K562 (cell line): ENCODE data around the gene AGA. TPM values are rescaled to one million over a fixed set of nuclear protein-coding genes. Genes with fewer than 3 reads are reported as not detected.
A peak's percentile ranks its signal among the peaks of the same experiment; 100 is the strongest.

Experiments
- CBX8 ChIP-seq: fragments of 200-600 bp; sonication (generic); IDR thresholded peaks from 2 replicates; pipeline ENCODE4 v1.6.1; 2012; ENCODE audit warnings: borderline replicate concordance, mixed run types, low read depth, mild to moderate bottlenecking, moderate library complexity, mixed read lengths, low read length, control low read depth, inconsistent platforms; ENCODE audit not compliant: poor library complexity, severe bottlenecking; ENCODE audit errors: extremely low read depth
- HIVEP1 ChIP-seq: fragments of 250-450 bp; sonication (Bioruptor Pico); IDR thresholded peaks from 2 replicates; pipeline ENCODE4 v1.4.0; 2020; ENCODE audit warnings: mild to moderate bottlenecking
- HMG20A ChIP-seq: fragments of 450-650 bp; formaldehyde crosslinking; conservative IDR thresholded peaks from 2 replicates; pipeline ENCODE4 v1.4.0; 2020; ENCODE audit warnings: mild to moderate bottlenecking, mixed read lengths
- HNRNPUL1 ChIP-seq: fragments of 200-400 bp; formaldehyde crosslinking; IDR thresholded peaks from 2 replicates; pipeline ENCODE4 v1.6.1; 2017; ENCODE audit warnings: low read length
- ID3 ChIP-seq, 2 experiments: fragments of 250-450 bp in 1 of 2; fragments of 450-650 bp in 1 of 2; sonication (Bioruptor Pico) in 1 of 2; IDR thresholded peaks; 2 replicates each; pipeline versions ENCODE4 v1.6.1 to v1.8.0; 2016 to 2021; ENCODE audit warnings: mild to moderate bottlenecking in 2 of 2, moderate library complexity in 2 of 2, missing compliant biosample characterization in 1 of 2, missing genetic modification characterization in 1 of 2
- IFI16 ChIP-seq: fragments of 250-450 bp; sonication (Bioruptor Pico); IDR thresholded peaks from 2 replicates; pipeline ENCODE4 v2.1.2; 2022; ENCODE audit warnings: mild to moderate bottlenecking, inconsistent platforms
- JUNB ChIP-seq: fragments of 450-650 bp; formaldehyde crosslinking; conservative IDR thresholded peaks from 2 replicates; pipeline ENCODE4 v1.4.0; 2020; ENCODE audit warnings: mild to moderate bottlenecking
- KDM5B ChIP-seq: fragments of 200-600 bp; sonication (generic); IDR thresholded peaks from 2 replicates; pipeline ENCODE4 v1.6.1; 2012; ENCODE audit warnings: low read depth, mild to moderate bottlenecking, moderate library complexity, low read length, control low read depth, inconsistent platforms; ENCODE audit not compliant: insufficient replicate concordance
- MYNN ChIP-seq, 2 experiments: sonication (generic); formaldehyde crosslinking in 1 of 2; IDR thresholded peaks; 2 replicates each; pipeline versions ENCODE4 v1.5.0 to v1.6.1; 2016 to 2020; ENCODE audit warnings: antibody characterized with exemption in 1 of 2, missing genetic modification reagents in 1 of 2
- NR2F6 ChIP-seq: fragments of 450-650 bp; formaldehyde crosslinking; IDR thresholded peaks from 2 replicates; pipeline ENCODE4 v1.4.0; 2020; ENCODE audit warnings: mild to moderate bottlenecking
- PTBP1 ChIP-seq: fragments of 200-400 bp; formaldehyde crosslinking; IDR thresholded peaks from 2 replicates; pipeline ENCODE4 v1.6.1; 2017; ENCODE audit warnings: low read depth, low read length
- RBFOX2 ChIP-seq: fragments of 200-400 bp; formaldehyde crosslinking; IDR thresholded peaks from 2 replicates; pipeline ENCODE4 v1.6.1; 2017; ENCODE audit warnings: low read depth, mild to moderate bottlenecking, low read length, moderate library complexity
- TBL1XR1 ChIP-seq, 2 experiments: IDR thresholded peaks; 2 replicates each; pipeline ENCODE4 v1.6.1; 2012; ENCODE audit warnings: improper control_type of control experiment in 2 of 2, low read length in 2 of 2, mild to moderate bottlenecking in 1 of 2
- USF1 ChIP-seq: sonication (generic); formaldehyde crosslinking; IDR thresholded peaks from 2 replicates; pipeline ENCODE4 v1.9.0; 2022; ENCODE audit warnings: mild to moderate bottlenecking, missing genetic modification reagents
- ZFPM2 ChIP-seq: fragments of 250-450 bp; sonication (Bioruptor Pico); IDR thresholded peaks from 2 replicates; pipeline ENCODE4 v1.5.1; 2022; ENCODE audit warnings: mild to moderate bottlenecking
- ZNF408 ChIP-seq: fragments of 250-450 bp; sonication (Bioruptor Pico); IDR thresholded peaks from 2 replicates; pipeline ENCODE4 v1.4.0; 2020; ENCODE audit warnings: low read depth, mild to moderate bottlenecking, moderate library complexity
- ZNF695 ChIP-seq: fragments of 450-650 bp; formaldehyde crosslinking; IDR thresholded peaks from 2 replicates; pipeline ENCODE4 v1.4.0; 2020; ENCODE audit warnings: mild to moderate bottlenecking, moderate library complexity
- ZSCAN29 ChIP-seq: fragments of 450-650 bp; IDR thresholded peaks from 2 replicates; pipeline ENCODE4 v1.6.1; 2017
- polyA plus RNA-seq, 8 experiments: library from polyadenylated mRNA; depleted of rRNA in 4 of 8; stranded (reverse) in 5 of 8; unstranded in 3 of 8; fragments of >200 nt; fragmentation: Nextera tagmentation in 2 of 8; fragmentation: Illumina TruSeq in 1 of 8; extraction: Ambion mirVana in 2 of 8; extraction: Trizol in 1 of 8; gene quantifications; 2 replicates each; pipeline versions ENCODE4 v1.2.1 to v1.2.3, GENCODE V29; 2011 to 2014; ENCODE audit warnings: inconsistent platforms in 1 of 8, missing spikeins in 1 of 8
- total RNA-seq, 7 experiments: library from RNA; depleted of rRNA in 6 of 7; stranded (reverse); fragments of >200 nt in 6 of 7; fragmentation: Illumina TruSeq in 2 of 7; extraction: Trizol in 2 of 7; gene quantifications; 2 replicates each; pipeline versions ENCODE4 v1.2.1 to v1.2.3, GENCODE V29; 2011 to 2021; ENCODE audit warnings: low replicate concordance in 1 of 7
- TF ChIP-seq, protein P1 (sequence below): sonication (generic); formaldehyde crosslinking; IDR thresholded peaks from 2 replicates; pipeline ENCODE4 v1.8.1; 2022; ENCODE audit warnings: missing genetic modification reagents
- TF ChIP-seq, protein P2 (sequence below): fragments of 450-650 bp; formaldehyde crosslinking; IDR thresholded peaks from 2 replicates; pipeline ENCODE4 v1.4.0; 2020; ENCODE audit warnings: mild to moderate bottlenecking, mixed read lengths
- TF ChIP-seq, protein P3 (sequence below): fragments of 250-450 bp; sonication (Bioruptor Pico); IDR thresholded peaks from 2 replicates; pipeline ENCODE4 v1.5.0; 2020; ENCODE audit warnings: mild to moderate bottlenecking, borderline replicate concordance

The AGA gene
- total and polyA plus RNA-seq, 9 of the 15 experiments (the other 6 are each of a cell fraction or from before 2014, with no cell fraction given) = 8.5 to 25.0 (median 12.6) TPM

GRCh38 chr4:177441803-177442622 lies at the start of gene AGA (continued):
- TF ChIP-seq TBL1XR1 (IDR thresholded peaks at IDR 0.05; ENCODE audit: low read length in 2 of 2) (no peak), MYNN (IDR thresholded peaks at IDR 0.05) (no peak; the same call in 1 of the 2 replicates), MYNN (CRISPR knock-in tag; IDR thresholded peaks at IDR 0.05) (no peak), NR2F6 (CRISPR knock-in tag) (no peak), RBFOX2 (peak; percentile 100), HMG20A (CRISPR knock-in tag) (no peak), ZFPM2 (CRISPR knock-in tag) (no peak), IFI16 (CRISPR knock-in tag) (no peak), HIVEP1 (CRISPR knock-in tag) (no peak), ID3 (CRISPR knock-in tag; IDR thresholded peaks at IDR 0.05) (no peak), ID3 (tag; IDR thresholded peaks at IDR 0.05) (peak; percentile 73; the same call in 1 of the 2 replicates), HNRNPUL1 (no peak), ZNF408 (no peak), ZSCAN29 (no peak), USF1 (CRISPR knock-in tag) (peak; percentile 55; the same call in 1 of the 2 replicates), PTBP1 (no peak), ZNF695 (CRISPR knock-in tag) (no peak), JUNB (CRISPR knock-in tag) (no peak), KDM5B (peak; percentile 85), CBX8 (no peak)
- TF ChIP-seq, protein P1, sequence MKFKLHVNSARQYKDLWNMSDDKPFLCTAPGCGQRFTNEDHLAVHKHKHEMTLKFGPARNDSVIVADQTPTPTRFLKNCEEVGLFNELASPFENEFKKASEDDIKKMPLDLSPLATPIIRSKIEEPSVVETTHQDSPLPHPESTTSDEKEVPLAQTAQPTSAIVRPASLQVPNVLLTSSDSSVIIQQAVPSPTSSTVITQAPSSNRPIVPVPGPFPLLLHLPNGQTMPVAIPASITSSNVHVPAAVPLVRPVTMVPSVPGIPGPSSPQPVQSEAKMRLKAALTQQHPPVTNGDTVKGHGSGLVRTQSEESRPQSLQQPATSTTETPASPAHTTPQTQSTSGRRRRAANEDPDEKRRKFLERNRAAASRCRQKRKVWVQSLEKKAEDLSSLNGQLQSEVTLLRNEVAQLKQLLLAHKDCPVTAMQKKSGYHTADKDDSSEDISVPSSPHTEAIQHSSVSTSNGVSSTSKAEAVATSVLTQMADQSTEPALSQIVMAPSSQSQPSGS (CRISPR knock-in tag) = no peak
- TF ChIP-seq, protein P2, sequence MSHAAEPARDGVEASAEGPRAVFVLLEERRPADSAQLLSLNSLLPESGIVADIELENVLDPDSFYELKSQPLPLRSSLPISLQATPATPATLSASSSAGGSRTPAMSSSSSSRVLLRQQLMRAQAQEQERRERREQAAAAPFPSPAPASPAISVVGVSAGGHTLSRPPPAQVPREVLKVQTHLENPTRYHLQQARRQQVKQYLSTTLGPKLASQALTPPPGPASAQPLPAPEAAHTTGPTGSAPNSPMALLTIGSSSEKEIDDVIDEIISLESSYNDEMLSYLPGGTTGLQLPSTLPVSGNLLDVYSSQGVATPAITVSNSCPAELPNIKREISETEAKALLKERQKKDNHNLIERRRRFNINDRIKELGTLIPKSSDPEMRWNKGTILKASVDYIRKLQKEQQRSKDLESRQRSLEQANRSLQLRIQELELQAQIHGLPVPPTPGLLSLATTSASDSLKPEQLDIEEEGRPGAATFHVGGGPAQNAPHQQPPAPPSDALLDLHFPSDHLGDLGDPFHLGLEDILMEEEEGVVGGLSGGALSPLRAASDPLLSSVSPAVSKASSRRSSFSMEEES (CRISPR knock-in tag) = no peak
- TF ChIP-seq, protein P3, sequence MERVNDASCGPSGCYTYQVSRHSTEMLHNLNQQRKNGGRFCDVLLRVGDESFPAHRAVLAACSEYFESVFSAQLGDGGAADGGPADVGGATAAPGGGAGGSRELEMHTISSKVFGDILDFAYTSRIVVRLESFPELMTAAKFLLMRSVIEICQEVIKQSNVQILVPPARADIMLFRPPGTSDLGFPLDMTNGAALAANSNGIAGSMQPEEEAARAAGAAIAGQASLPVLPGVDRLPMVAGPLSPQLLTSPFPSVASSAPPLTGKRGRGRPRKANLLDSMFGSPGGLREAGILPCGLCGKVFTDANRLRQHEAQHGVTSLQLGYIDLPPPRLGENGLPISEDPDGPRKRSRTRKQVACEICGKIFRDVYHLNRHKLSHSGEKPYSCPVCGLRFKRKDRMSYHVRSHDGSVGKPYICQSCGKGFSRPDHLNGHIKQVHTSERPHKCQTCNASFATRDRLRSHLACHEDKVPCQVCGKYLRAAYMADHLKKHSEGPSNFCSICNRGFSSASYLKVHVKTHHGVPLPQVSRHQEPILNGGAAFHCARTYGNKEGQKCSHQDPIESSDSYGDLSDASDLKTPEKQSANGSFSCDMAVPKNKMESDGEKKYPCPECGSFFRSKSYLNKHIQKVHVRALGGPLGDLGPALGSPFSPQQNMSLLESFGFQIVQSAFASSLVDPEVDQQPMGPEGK = no peak
